ENCODE data around the gene RPF1. TPM values are rescaled to one million over a fixed set of nuclear protein-coding genes. Genes with fewer than 3 reads are reported as not detected.

The RPF1 gene
- polyA plus RNA-seq, 1 donor from 2014 or later = 64.3 TPM

DNA sequence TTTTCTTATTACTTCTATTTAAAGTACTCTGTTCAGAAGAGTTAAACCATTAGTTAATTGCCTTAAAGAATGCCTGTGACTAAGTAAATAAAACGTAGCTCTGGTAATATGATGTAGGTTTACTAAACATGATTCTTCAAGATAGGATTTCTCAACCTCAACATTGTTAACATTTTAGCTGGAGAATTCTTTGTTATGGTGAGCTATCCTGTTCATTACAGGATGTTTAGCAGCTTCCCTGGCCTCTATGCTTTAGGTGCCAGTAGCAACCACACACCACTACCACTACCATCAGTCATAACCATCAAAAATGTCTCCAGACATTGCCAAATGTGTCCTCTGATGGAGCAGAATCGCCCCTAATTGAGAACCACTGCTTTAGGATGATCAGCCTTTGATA, 10.7 kb downstream of the RPF1 start:
- peaks cover 18% of the 10 kb centered on the region for H3K36me3 ChIP-seq (ENCODE audit: insufficient read depth, low read length)

DNA sequence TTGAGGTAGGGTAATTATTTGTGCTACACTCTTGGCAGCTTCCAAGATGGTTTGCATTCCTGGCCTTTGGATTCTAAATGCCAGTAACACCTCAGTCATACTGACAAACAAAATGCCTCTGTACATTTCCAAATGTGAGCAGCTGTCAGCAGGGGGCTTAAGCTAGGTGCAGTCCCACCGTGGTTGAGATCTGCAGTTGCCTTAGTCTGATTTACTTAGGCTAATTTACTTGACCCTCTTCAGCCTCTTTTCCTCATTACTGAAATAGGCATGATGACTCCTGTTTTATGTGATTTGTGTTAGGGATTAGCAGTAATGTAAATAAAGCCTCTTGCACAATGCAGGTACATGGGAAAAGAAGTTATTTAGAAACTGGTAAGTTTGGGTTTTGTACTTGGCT, 13.7 kb downstream of the RPF1 start:
- Histone ChIP-seq H4K20me1 (ENCODE audit: insufficient read depth) (no peaks in the 10 kb centered on the region), H3F3A (ENCODE audit: insufficient read depth, low read length, poor library complexity, severe bottlenecking) (no peaks in the 10 kb centered on the region), H3K9me3 (ENCODE audit: low read length) (no peaks in the 10 kb centered on the region), H3K4me2 (ENCODE audit: low read length) (no peak overlapping the region), H3K36me3 (ENCODE audit: insufficient read depth, low read length) (peaks cover 28% of the 10 kb centered on the region), H3K9ac (ENCODE audit: low read length) (no peak overlapping the region), H3K27ac (ENCODE audit: low read length) (no peak overlapping the region), H3K9me2 (ENCODE audit: insufficient read depth, low read length) (no peaks in the 10 kb centered on the region), H3K79me2 (replicated peaks; ENCODE audit: insufficient read depth, low read length) (peaks cover 7% of the 10 kb centered on the region), H3K27me3 (ENCODE audit: insufficient read depth, low read depth, low read length) (no peaks in the 10 kb centered on the region), H3K4me3 (ENCODE audit: low read length) (no peak overlapping the region), H2AFZ (ENCODE audit: low read depth, low read length) (no peak overlapping the region)
- TF ChIP-seq, protein P1, sequence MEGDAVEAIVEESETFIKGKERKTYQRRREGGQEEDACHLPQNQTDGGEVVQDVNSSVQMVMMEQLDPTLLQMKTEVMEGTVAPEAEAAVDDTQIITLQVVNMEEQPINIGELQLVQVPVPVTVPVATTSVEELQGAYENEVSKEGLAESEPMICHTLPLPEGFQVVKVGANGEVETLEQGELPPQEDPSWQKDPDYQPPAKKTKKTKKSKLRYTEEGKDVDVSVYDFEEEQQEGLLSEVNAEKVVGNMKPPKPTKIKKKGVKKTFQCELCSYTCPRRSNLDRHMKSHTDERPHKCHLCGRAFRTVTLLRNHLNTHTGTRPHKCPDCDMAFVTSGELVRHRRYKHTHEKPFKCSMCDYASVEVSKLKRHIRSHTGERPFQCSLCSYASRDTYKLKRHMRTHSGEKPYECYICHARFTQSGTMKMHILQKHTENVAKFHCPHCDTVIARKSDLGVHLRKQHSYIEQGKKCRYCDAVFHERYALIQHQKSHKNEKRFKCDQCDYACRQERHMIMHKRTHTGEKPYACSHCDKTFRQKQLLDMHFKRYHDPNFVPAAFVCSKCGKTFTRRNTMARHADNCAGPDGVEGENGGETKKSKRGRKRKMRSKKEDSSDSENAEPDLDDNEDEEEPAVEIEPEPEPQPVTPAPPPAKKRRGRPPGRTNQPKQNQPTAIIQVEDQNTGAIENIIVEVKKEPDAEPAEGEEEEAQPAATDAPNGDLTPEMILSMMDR (IDR thresholded peaks at IDR 0.05; ENCODE audit: poor library complexity, severe bottlenecking) = no peak
- TF ChIP-seq MXI1 (conservative IDR thresholded peaks at IDR 0.05; ENCODE audit: poor library complexity, severe bottlenecking) = no peak
- TF ChIP-seq POLR2AphosphoS5 (IDR thresholded peaks at IDR 0.05) = no peak
- no peak for TF ChIP-seq RAD21 (conservative IDR thresholded peaks at IDR 0.05)
- no peak for TF ChIP-seq EP300 (conservative IDR thresholded peaks at IDR 0.05; ENCODE audit: poor library complexity, severe bottlenecking)
- no peak for TF ChIP-seq EZH2 (IDR thresholded peaks at IDR 0.05; ENCODE audit: borderline replicate concordance, insufficient read depth, low read length, poor library complexity, severe bottlenecking)
- TF ChIP-seq, protein P2, sequence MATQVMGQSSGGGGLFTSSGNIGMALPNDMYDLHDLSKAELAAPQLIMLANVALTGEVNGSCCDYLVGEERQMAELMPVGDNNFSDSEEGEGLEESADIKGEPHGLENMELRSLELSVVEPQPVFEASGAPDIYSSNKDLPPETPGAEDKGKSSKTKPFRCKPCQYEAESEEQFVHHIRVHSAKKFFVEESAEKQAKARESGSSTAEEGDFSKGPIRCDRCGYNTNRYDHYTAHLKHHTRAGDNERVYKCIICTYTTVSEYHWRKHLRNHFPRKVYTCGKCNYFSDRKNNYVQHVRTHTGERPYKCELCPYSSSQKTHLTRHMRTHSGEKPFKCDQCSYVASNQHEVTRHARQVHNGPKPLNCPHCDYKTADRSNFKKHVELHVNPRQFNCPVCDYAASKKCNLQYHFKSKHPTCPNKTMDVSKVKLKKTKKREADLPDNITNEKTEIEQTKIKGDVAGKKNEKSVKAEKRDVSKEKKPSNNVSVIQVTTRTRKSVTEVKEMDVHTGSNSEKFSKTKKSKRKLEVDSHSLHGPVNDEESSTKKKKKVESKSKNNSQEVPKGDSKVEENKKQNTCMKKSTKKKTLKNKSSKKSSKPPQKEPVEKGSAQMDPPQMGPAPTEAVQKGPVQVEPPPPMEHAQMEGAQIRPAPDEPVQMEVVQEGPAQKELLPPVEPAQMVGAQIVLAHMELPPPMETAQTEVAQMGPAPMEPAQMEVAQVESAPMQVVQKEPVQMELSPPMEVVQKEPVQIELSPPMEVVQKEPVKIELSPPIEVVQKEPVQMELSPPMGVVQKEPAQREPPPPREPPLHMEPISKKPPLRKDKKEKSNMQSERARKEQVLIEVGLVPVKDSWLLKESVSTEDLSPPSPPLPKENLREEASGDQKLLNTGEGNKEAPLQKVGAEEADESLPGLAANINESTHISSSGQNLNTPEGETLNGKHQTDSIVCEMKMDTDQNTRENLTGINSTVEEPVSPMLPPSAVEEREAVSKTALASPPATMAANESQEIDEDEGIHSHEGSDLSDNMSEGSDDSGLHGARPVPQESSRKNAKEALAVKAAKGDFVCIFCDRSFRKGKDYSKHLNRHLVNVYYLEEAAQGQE (IDR thresholded peaks at IDR 0.05; ENCODE audit: borderline replicate concordance) = no peak
- no peak for TF ChIP-seq TAF1 (IDR thresholded peaks at IDR 0.05; ENCODE audit: low read depth)
- no peak for TF ChIP-seq SMC3 (conservative IDR thresholded peaks at IDR 0.05; ENCODE audit: poor library complexity)

More for the DNA sequence above, 10.7 kb downstream of the RPF1 start:
- H3K27ac ChIP-seq (ENCODE audit: low read length) = no peak overlapping the region
- H3K27me3 ChIP-seq (ENCODE audit: insufficient read depth, low read depth, low read length) = no peaks in the 10 kb centered on the region
- H3K4me3 ChIP-seq (ENCODE audit: low read length) = no peak overlapping the region
- H2AFZ ChIP-seq (ENCODE audit: low read depth, low read length) = no peak overlapping the region
- no peak overlapping the region for H3K9ac ChIP-seq (ENCODE audit: low read length)
- no peaks in the 10 kb centered on the region for H4K20me1 ChIP-seq (ENCODE audit: insufficient read depth)
- H3K9me3 ChIP-seq (ENCODE audit: low read length) = no peaks in the 10 kb centered on the region
- no peaks in the 10 kb centered on the region for H3K9me2 ChIP-seq (ENCODE audit: insufficient read depth, low read length)
- TF ChIP-seq MXI1 (conservative IDR thresholded peaks at IDR 0.05; ENCODE audit: poor library complexity, severe bottlenecking) = no peak
- no peaks in the 10 kb centered on the region for H3F3A ChIP-seq (ENCODE audit: insufficient read depth, low read length, poor library complexity, severe bottlenecking)
- peaks cover 15% of the 10 kb centered on the region for H3K79me2 ChIP-seq (replicated peaks; ENCODE audit: insufficient read depth, low read length)
- H3K4me2 ChIP-seq (ENCODE audit: low read length) = no peak overlapping the region

DNA sequence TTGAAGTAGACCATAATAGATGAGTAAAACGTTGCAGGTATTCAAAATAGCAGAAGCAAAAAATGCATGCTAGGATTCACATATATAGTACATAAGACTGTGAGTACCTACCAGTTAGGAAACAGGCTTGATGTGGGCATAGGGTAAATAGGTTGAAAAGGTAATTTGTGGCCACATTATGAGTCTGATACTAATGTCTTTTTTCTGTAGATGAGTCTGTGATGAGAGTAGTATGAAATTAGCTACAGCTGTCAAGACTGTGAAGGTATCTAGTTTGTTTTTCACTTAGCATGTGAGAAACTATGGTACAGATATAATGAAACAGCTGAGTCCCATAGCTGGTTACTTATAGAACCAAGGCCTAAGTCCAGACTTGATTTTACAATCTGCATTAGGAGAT, 14.7 kb downstream of the RPF1 start:
- no peak overlapping the region for H3K27ac ChIP-seq (ENCODE audit: low read length)
- no peaks in the 10 kb centered on the region for H3F3A ChIP-seq (ENCODE audit: insufficient read depth, low read length, poor library complexity, severe bottlenecking)
- peaks cover 28% of the 10 kb centered on the region for H3K36me3 ChIP-seq (ENCODE audit: insufficient read depth, low read length)
- H2AFZ ChIP-seq (ENCODE audit: low read depth, low read length) = no peak overlapping the region
- no peak for TF ChIP-seq SMC3 (conservative IDR thresholded peaks at IDR 0.05; ENCODE audit: poor library complexity)
- no peaks in the 10 kb centered on the region for H3K27me3 ChIP-seq (ENCODE audit: insufficient read depth, low read depth, low read length)
- no peak overlapping the region for H3K4me2 ChIP-seq (ENCODE audit: low read length)
- H3K4me3 ChIP-seq (ENCODE audit: low read length) = no peak overlapping the region
- H3K9me2 ChIP-seq (ENCODE audit: insufficient read depth, low read length) = no peaks in the 10 kb centered on the region
- no peaks in the 10 kb centered on the region for H3K9me3 ChIP-seq (ENCODE audit: low read length)
- H3K9ac ChIP-seq (ENCODE audit: low read length) = no peak overlapping the region
- no peaks in the 10 kb centered on the region for H4K20me1 ChIP-seq (ENCODE audit: insufficient read depth)
- H3K79me2 ChIP-seq (replicated peaks; ENCODE audit: insufficient read depth, low read length) = peaks cover 3% of the 10 kb centered on the region

Measured in neural cell (in vitro differentiated cells).